Hematopoietic multipotent progenitor cell treated with erythropoietin and hydrocortisone succinate and interleukin-3 and kit ligand, for 17 days (in vitro differentiated cells): ENCODE data around the gene MYO15A.
"Not testable (repeated sequence)": the region's sequence is repeated elsewhere in the genome, so short reads cannot be mapped to it uniquely, and the experiment has no call there.

Experiments used
- DNase-seq: peaks from one replicate; pipeline ENCODE4 v3.0.0-alpha.2; 2015; ENCODE audit warnings: low spot score

The MYO15A gene

DNA sequence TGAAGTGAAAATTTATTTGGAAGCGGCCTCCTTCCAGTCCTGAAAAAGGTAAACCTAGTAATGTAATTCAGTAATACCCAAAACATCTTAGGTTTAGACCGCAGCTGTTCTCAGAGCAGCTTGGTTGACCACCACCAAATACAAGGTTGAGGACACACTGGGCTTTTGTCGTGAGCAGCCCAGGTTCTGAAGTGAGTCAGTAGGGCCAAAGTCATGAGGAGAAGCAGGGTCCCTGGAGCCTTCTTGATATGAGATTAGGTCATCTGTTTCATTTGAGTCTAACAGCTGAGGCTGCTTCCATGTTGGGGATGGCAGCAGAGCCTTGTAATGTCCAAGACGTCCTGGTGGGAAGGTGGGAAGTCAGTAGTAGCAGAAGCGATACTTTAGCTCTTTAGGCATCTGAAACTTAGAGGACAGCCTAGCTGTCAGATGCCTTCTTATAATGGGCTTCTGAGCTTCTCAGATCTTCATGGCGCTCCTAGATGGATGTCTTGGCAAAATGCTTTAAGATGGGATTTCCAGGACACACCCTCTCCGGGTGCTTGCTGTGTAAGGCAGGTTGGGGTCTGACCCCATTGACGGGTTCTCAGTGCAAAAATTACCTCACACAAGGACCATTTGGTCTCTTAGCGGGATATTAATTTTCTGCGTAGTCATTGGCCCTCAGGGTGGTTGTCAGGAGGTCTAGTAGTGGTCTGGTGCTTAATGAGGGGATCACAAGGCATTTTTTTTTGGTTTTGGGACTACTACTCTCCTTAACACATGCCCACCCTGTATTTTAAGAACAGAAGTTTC, 77.5 kb downstream of the MYO15A start:
- DNase-seq: peak; percentile 21

DNA sequence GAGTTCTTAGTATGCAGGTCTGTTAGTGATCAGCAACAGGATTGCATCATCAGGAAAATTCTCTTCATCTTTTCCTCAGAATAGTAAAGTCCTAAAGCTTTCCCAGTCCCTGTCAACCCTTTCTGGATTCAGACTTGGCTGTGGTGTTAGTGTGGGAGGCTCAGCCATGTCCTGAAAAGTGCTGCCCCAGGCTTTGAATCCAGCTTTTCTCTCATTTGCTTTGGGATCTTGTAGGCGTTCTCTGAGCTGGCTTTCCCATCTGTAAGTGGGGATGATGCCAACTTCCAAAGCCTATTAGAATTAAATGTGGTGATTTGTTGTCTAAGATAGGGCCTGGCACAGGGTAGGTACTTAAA, 78.0 kb downstream of the MYO15A start:
- DNase-seq: no peak

DNA sequence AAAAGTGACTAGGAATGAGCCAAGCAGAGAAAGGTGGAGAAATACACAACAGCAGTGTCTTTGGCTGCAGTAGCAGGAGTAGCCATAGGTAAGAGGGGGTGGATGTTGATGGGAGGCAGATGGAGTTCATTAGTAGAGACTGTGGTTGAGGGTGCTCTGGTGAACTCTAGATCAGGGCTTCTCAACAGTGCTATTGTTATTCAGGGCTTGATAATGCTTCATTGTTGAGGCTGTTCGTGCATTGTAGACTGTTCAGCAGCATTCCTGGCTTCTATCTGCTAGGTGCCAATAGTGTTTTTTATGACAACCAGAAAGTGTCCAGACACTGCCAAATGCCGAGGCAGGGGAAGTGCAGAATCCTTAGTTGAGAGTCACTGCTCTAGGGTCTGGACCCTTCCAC, 78.7 kb downstream of the MYO15A start:
- DNase-seq: no peak

DNA sequence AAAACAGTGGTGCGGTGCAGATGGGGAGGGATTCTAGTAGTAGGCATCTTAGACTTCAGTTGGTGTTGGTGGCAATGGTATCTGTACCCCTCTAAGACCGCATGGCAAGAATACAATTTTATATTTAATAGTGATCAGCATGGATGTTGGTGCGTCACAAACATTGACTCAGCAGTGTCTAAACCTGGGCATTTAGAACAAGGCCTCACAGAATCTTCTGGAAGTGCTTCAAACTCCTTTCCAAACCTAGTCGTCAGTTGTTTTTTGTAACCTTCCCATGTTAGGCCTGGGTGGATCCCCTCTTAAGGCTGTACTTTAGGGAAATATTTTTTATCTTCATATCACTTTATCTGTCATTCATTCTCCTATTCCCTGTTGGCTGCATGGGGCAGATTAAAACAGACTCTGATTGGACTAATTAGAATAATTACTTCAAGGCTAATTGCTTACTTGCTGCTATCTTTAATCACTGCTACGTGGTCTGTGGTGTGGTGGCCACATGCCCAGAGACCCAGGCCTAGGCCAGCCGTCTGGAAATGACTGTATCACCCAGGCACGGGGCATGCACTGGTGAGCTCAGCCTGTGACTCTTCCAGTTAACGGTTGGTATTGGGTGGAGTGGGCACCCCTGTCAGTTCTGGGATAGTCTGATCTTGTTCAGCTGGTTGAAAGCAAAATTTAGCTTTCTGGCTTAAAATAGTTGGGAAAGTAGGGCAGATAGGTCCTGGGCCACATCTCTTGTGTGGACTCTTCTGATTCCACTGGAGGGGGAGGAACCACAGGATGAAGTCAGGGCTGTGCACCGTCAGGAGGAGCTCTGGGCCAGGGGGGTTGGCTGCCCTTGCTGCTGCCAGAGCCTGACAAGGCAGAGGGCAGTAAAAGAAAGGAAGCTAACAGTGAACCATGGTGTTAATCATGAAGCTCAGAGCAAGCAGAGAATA, 79.5 kb downstream of the MYO15A start:
- DNase-seq: peak; percentile 50

DNA sequence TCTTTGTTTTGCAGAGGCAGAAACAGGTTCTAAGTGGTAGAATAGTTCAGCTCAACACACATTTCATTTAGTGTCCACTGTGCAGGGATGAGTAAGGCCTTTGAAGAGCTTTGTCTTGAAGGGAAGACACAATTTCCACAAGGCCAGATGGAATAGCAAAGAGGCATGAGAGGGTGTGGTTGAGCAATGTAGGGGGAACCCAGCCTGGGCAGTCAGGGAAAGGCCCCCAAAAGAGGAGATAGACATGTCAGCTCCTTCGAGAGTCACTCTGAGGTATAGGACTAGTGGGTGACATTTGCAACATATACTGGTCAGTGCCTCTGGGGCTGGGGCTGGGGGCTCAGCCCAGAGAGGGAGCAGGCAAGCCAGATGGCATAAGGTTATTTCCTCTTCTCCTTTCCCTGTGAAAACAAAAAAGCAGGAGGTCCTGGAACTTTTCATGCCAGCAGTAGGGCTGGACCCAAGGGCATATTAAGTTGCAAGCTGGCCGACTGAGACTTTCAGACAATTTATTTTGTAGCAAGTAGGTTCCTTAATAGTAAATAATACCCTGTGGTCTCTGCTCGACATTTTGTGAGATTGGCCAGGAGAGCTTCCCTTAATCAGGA, 82.2 kb downstream of the MYO15A start:
- DNase-seq: no peak

DNA sequence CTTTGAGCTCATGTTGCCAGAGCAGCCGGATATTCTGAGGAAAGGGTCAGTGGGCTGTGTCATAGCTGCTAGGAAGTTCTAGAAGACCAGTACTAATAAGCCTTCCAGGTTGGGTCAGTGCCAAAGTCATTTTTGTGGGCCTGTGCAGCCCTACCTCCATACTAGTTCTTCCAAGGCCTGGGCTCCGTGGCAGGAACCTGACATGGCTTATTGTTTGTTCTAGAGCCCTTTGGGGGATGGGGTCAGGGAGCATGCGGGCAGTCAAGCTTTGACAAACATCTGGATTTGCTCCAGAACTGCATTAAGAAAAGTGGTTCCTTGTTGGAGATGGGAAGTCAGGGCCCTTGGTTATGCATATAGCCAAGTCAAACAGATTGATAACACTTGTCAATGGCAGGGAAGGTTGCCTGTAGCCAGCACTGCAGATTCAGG, 82.7 kb downstream of the MYO15A start:
- DNase-seq: no peak

DNA sequence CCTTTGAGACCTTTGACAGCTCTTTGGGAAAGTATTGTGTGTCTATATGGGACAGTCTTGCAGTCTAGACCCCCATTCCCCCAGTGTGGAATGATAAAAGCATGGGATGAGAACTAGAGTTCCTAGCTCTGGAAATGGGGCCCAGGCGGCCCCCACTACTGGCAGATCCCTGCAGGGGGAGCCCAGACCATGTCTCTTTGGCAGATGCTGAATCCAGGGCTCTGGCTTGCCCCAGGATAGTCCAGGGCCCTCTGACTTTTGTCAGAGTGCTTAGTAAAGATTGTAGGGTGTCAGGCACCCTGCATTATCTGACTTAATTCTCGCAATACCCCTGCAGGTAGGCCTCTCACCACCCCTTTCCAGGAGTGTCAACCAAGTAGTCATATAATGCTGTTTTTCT, 83.4 kb downstream of the MYO15A start:
- no peak for DNase-seq

DNA sequence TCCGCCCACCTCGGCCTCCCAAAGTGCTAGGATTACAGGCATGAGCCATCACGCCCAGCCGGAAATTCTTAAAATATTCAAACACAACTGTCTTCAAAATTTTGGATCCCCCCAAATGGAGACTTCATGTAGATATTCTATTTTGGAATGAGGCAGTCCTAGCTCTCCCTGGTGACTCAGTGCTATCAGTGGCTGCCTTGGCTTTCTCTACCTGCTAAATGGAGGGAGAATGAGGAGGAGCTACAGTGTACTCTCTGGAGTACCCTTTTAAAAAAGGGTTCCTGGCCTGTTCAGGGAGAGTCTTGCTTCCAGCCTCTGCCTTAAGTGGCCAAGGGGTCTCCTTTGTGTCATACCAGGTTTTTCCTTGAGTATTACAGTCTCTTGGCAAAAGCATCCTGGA, 85.8 kb downstream of the MYO15A start:
- DNase-seq: no peak

DNA sequence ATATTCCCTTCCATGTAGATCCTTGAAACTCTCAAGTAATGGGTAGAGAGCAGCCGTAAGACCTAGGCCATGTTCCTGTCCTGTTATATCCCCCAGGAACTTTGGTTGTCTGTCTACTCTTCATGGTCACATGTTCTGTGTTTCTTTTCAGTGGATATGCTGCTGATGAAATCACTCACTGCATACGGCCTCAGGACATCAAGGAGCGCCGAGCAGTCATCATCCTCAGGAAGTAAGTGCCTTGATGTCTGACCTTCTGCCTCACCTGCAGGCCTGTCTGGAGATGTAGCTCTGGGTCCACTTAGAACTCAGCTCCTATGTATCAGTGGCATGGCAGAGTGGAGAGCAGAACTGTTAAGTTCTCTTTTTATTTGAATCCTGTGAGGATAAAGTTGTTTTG, 86.2 kb downstream of the MYO15A start:
- DNase-seq: no peak

DNA sequence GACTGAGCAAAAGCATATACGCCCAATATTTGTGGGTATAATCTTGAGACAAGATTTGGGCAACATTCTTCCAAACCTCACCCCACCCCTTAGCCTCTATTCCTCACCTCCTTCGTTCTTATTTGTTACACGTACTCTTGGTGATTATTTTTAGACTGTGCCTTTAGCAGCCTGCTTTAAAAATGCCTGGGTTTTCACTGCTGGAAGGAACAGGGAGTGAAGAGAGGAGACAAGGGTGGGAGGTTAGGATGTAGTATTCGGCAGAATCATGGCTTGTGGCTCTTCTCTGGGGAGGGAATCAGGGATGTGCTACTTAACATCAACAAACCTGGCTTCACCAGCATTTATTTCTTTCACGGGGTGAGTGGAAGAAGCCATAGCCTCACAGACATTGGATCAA, 86.7 kb downstream of the MYO15A start:
- no peak for DNase-seq

DNA sequence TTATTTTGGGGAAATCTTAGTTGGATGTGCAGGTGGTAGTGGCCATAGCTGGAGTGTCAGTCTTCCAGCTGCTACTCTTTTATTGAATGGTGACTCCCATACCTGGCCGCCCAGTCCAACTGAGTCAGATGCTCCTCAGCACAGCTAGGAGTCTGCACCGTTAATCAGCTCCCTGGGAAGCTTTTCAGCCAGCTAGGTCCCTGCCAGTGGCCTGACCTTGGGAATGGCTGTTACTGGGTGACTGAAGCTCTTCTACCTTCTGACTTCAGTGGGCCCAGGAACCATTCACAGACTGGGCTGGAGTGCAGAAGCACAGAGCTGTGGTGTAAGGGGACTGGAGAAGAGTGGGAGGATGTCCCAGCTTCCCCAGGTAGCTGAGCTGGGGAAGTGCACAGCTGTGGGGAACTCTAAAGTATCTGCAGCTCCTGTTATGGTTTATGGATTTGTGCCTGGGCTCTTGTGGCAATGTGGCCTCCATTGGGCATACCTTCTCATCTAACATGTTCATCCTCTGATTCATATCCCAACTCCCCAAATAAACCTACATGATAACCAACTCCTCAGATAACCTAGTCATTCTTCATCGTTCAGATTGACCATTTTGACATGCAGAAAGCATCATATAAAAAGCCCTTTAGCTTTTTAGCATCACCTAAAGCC, 89.1 kb downstream of the MYO15A start:
- no peak for DNase-seq

DNA sequence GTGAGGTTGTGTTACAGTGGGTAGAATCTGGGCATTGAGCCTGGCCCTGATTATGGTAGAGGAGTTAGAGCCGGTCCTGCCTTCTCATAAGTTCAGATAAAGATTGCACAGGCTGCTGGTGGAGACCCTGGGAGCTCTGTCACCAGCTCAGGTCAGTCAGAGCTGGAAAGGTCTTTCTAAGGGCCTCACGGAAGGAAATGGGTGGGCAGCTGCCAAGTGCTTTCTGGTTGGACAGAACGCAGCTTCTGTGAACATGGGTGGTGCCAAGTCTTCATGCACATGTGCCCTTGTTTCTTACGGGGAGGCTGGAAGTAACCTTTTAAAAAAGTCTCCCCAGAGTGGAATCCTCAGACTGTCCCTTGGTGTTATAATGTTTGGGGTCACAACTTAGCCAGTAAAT, 90.0 kb downstream of the MYO15A start:
- DNase-seq: no peak

DNA sequence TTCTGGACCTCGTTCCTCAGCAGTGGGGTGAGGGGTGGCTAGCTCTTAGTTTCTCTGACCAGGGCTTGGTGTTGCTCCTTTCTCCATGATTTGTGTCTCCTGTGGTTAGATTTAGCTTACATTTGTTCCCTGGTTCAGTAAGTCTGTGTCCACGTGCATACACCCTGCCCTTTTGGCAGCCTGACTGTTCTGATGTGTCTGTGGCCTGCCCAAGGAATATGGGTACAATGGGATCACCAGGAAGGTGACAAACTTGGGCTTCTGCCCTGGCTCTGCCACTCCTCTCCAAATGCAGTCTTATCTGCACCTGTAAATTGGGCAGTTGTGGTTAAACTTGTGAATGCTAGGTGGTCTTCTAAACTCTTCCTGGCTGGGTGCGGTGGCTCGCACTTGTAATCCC, 92.6 kb downstream of the MYO15A start:
- no peak for DNase-seq

DNA sequence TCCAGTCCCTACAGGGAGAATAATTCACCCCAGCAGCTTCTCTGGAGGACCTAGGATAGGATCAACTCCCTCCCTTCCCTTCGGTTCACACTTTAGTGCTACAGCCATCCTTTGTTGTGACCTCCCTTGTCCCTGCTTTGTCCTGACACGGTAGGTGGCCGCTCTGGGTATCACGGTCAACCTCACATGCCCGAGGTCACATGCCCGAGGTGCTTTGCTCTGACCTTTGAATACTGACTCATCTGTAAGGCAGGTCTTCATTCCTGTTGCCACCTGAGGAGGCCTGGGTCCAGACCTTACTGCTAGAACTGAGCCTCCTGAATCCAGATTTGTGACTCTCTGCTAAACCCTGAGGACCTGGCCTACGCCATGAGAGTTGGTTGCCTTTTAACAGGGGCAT, 94.8 kb downstream of the MYO15A start:
- DNase-seq: no peak

DNA sequence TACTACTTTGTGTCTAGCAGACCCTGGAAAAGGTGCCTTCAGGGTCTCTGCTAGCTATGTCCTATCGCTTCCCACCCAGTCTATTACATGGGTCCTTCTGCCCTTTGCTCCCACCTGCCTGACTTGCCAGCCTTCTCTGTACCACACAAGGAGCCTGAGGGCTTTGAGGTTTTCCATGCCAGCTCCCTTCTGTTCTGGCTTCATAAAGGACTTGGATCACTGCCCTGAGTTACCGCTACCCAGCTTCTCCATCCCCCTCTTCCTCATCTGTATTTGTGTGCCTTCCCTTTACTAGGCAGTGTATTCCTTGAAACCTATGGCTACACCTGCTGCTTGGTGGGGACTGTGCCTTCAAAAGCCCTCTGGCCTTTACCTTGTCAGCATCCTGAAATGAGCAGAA, 97.3 kb downstream of the MYO15A start:
- no peak for DNase-seq

DNA sequence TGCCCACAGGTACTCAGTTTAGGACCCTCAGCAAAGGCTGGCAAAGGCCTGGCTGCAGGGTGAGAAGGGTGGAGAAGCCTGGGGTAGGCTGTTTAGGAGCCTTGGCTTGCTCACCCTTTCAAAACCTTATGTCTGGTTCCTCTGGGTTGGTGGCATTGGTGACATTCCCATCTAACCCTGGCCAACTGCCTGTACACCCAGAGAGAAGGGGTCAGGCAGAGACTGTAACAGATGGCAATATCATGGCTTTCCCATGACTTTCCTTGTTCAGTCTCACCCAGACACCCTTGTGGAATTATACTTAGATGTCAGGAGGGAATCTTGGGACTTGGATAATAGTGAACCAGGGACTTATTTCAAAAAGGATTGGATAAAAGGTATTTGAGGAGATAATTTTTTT, 98.4 kb downstream of the MYO15A start:
- DNase-seq: no peak

DNA sequence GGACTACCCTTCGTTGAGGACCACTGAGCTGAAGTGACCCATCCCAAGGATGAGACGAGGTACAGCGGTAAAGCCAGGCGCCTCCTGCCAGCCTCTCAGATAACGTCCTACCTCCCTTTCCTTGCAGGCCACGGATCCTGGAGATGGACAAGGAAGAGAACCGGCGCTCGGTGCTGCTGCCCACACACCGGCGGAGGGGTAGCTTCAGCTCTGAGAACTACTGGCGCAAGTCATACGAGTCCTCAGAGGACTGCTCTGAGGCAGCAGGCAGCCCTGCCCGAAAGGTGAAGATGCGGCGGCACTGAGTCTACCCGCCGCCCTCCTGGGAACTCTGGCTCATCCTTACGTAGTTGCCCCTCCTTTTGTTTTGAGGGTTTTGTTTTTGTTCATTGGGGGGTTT, 99.5 kb downstream of the MYO15A start:
- DNase-seq: no peak

DNA sequence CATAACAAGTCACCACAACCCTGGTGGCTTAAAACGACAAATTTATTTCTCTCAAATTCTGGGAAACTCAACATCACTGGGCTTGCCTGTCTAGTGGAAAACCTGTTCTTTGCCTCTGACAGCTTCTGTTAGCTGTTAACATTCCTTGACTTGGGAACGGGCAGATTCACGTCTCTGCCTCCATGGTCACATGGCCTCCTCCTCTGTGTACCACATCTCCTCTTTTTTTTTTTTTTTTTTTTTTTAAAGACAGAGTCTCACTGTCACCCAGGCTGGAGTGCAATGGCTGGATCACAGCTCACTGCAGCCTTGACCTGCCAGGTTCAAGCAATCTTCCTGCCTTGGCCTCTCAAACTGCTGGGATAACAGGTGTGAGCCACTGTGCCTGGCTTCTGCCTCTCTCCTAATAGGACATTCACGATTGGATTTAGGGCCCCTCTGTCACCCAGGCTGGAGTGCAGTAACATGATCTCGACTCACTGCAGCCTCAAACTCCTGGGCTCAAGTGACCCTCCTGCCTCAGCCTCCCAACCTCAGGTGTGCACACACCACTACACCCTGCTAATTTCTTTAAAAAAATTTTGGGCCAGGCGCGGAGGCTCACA, 105.2 kb downstream of the MYO15A start:
- no peak for DNase-seq

DNA sequence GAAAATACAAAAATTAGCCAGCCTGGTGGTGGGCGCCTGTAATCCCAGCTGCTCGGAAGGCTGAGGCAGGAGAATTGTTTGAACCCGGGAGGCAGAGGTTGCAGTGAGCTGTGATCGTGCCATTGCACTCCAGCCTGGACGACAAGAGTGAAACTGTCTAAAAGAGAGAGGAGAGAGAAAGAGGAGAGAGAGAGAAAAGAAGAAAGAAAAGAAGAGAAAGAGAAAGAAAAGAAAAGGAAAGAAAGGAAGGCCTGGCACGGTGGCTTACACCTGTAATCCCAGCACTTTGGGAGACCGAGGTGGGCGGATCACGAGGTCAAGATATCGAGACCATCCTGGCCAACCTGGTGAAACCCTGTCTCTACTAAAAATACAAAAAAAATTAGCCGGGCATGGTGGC, 108.3 kb downstream of the MYO15A start:
- DNase-seq: not testable (repeated sequence)

DNA sequence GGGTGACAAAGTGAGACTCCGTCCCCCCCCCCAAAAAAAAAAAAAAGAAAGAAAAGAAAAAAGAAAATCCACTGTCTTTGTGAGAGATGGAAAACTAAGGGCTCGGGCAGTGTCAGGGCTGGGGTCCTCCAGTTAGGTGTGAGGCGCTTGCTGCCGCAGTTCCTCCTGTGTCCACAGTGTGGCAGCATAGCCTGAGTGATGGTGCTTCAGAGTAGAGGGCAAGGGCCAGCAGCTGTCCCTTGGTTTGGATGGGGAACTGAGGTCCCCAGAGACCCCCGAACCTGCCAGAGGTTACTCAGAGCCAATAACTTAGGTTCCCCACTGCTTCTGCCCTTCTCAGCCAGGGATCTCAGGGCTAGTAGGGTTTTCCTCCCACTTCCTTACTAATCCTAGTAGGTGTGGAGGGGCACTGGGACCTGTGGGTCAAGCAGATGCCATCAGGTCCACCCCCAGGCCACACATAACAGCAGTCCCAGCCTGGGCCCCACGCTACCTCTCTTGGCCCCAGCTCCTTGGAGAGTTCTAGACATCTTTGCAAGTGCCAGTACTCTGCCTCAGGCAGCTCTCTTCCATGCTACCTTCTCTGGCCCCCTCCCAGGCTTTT, 109.0 kb downstream of the MYO15A start:
- peak; percentile 72 for DNase-seq

DNA sequence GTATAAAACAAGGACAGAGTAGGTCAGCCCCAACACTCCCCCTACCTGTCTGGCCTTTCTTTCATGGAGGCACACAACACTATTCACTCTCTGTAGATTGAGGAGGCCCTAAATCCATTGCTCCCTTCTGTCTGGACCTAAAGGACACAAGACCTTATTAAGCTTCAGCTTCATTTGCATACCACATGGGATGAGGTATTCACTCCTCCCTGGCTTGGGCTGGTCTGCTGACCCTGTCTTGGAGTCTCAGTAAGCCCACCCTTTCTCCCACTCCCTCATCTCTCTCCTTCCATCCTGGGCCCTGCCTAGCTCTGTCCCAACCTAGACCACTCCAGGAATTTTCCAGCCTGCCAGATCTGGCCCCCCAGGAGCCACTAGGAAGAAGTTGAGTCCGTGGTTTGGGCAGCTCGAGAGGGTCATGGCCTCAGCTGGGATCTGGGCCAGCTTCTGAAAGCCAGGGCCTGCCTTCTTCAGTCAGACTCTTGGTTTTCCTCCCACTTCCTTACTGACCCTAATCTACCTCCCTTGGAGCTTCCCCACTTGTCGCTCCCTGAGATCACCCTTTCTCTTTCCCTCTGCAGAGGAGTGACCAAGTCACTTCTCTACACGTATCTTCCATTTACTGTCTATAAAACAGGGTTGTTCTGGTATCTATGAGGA, 110.3 kb downstream of the MYO15A start:
- DNase-seq: no peak
